Ovary (tissue), 3 donors: ENCODE results near the gene PADI3.

Experiments used
- EP300 ChIP-seq: sonication (generic); formaldehyde crosslinking; IDR thresholded peaks from one replicate; pipeline ENCODE4 v1.6.1; 2017; ENCODE audit warnings: antibody characterized with exemption
- POLR2A ChIP-seq: fragments of 450-650 bp; IDR thresholded peaks from one replicate; pipeline ENCODE4 v1.6.1; 2017; ENCODE audit warnings: antibody characterized with exemption, mild to moderate bottlenecking, moderate library complexity
- TF ChIP-seq, protein P1 (sequence below), 3 donors: fragments of 450-650 bp in 2 of 3; fragments of 200-600 bp in 1 of 3; IDR thresholded peaks; one replicate each; pipeline versions ENCODE4 v1.5.1 to v1.8.0; 2016 to 2022; ENCODE audit warnings: antibody characterized with exemption in 3 of 3, mild to moderate bottlenecking in 1 of 3
- donor health status: DM: no; HTN: no; CAD: no.

DNA sequence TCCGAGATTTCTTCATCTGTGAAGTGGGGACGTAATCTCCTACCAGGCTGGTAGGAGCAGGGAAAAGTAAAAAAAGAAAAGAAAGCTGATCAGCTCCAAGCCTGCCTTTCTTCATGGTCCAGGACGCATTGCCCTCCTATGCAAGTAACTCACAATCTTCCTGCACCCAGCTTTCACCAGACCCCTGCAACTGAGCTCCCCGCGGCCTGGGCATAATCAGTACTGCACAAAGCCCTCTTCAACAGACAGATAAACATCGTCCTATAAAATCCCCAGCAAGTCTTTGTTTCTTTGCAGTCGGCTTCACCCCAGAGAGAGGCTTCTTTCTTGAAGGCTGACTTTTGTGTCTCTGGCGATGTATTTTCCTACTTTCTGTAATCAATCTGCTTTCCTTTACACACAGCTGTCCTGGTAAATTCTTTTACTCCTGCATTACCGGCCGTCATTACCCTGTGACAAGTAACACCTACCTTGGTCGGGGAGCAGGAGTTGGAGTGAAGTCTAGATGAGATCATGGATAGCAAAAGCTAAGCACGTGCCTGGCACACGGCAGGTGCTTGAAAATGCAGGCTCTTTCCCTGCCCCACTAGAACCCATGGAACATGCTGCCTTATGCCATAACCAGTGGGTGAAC is 35.6 kb upstream of the PADI3 start:
- TF ChIP-seq, protein P1, sequence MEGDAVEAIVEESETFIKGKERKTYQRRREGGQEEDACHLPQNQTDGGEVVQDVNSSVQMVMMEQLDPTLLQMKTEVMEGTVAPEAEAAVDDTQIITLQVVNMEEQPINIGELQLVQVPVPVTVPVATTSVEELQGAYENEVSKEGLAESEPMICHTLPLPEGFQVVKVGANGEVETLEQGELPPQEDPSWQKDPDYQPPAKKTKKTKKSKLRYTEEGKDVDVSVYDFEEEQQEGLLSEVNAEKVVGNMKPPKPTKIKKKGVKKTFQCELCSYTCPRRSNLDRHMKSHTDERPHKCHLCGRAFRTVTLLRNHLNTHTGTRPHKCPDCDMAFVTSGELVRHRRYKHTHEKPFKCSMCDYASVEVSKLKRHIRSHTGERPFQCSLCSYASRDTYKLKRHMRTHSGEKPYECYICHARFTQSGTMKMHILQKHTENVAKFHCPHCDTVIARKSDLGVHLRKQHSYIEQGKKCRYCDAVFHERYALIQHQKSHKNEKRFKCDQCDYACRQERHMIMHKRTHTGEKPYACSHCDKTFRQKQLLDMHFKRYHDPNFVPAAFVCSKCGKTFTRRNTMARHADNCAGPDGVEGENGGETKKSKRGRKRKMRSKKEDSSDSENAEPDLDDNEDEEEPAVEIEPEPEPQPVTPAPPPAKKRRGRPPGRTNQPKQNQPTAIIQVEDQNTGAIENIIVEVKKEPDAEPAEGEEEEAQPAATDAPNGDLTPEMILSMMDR (IDR thresholded peaks at IDR 0.05), result no peak
- no peak for TF ChIP-seq POLR2A
- TF ChIP-seq EP300, result no peak
